Measurements from ENCODE around the gene OSBP2. TPM values are rescaled to one million over a fixed set of nuclear protein-coding genes. Genes with fewer than 3 reads are reported as not detected.
A peak's percentile ranks its signal among the peaks of the same experiment; 100 is the strongest.

The OSBP2 gene
- total and polyA plus RNA-seq, 2 experiments from 2014 or later = 2.1 to 2.9 TPM

GRCh38 chr22:30695871-30696655, 1.4 kb downstream of the OSBP2 start:
- Mint-ChIP-seq H3K27me3 (ENCODE audit: insufficient read depth, low read depth, poor library complexity) (peaks cover 19% of the 10 kb centered on the region), H3K9me3 (no peaks in the 10 kb centered on the region), H3K4me1 (peaks cover 5% of the 10 kb centered on the region; the same call in 2 of the 3 replicates), H3K27ac (no peak overlapping the region), H3K36me3 (ENCODE audit: low read depth) (no peaks in the 10 kb centered on the region), H3K4me3 (peak overlapping the region; percentile 69)
- no peak for DNase-seq (ENCODE audit: low spot score)
- Histone ChIP-seq H3K27me3 (ENCODE audit: insufficient read depth) (peaks cover 23% of the 10 kb centered on the region), H3K9me2 (ENCODE audit: insufficient read depth) (no peaks in the 10 kb centered on the region), H3K4me2 (peak overlapping the region; percentile 93; the same call in 1 of the 2 replicates), H3F3A (replicated peaks; ENCODE audit: low read depth) (no peaks in the 10 kb centered on the region), H3K4me3 (peak overlapping the region; percentile 86; the same call in 1 of the 2 replicates), H3K4me1 (ENCODE audit: insufficient read depth) (no peaks in the 10 kb centered on the region), H3K27ac (ENCODE audit: low read depth) (no peak overlapping the region), H3K36me3 (ENCODE audit: insufficient read depth) (no peaks in the 10 kb centered on the region), H2AFZ (no peak overlapping the region), H4K20me1 (replicated peaks; ENCODE audit: insufficient read depth) (no peaks in the 10 kb centered on the region; the same call in 1 of the 2 replicates), H3K79me2 (replicated peaks; ENCODE audit: insufficient read depth) (no peaks in the 10 kb centered on the region)
- no peak for TF ChIP-seq ETS1 (IDR thresholded peaks at IDR 0.05)
- no peak for TF ChIP-seq ZNF114 (CRISPR knock-in tag; IDR thresholded peaks at IDR 0.05)
- TF ChIP-seq ZNF462 (CRISPR knock-in tag; IDR thresholded peaks at IDR 0.05) = no peak
- no peak for TF ChIP-seq STAT1 (IDR thresholded peaks at IDR 0.05; ENCODE audit: unreplicated experiment)
- ATAC-seq = no peak
